Measurements from ENCODE around the gene DLG2. TPM values are rescaled to one million over a fixed set of nuclear protein-coding genes. Genes with fewer than 3 reads are reported as not detected.

Gene DLG2
- total RNA-seq, 4 donors from 2014 or later, result 7.3 to 14.1 (median 11.1) TPM

DNA sequence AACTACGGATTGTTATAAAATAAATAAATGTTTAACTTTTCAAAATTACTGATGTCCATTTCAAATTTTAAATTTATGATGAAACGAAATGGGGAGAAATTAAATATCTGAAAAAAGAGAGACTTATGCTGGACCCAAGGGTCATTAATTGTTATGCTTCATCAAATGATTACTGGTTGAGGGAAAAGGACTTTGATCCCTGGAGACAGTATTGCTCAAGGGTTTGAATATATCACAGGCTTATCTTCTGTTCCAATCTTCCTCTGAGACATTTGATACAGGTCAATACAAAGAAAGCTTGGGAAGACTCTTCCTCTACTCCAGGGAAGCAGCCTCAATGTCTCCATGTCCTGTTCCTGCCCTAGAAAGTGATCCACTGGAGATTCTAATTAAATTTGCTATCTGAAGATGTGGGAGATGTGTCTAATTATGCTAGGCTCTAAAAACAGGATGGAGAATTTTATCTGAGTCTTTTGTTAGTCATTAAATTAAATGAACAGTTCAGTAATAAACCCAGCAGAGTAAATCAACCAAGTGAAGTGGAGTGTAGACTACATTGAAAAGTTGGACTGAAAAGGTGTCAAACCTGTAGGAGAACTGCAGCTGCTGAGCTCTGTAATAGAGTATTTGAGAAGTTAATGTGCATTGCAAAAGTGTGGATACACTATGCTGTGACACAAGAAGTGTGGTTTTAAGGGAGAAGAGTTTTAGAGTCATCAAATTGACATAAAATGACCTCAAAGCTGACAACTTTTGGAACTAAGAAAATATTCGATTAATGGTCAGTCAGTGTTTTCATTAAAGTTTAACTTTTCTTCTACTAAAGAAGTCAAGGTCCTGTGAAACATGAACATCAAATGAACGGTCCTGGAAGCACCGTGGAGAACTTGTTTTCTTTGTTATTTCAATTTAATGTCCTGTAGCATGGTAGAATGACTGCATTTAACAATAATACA is 1717.3 kb downstream of the DLG2 start:
- H3K4me1 ChIP-seq, result no peaks in the 10 kb centered on the region
- no peaks in the 10 kb centered on the region for H3K9me3 ChIP-seq
- H3K4me3 ChIP-seq, result no peak overlapping the region
- 85% methylated on average over 5 of the region's 5 CpGs for WGBS
- TF ChIP-seq POLR2A (IDR thresholded peaks at IDR 0.05; ENCODE audit: low read depth) (no peak), EP300 (IDR thresholded peaks at IDR 0.05) (no peak), POLR2AphosphoS5 (IDR thresholded peaks at IDR 0.05) (no peak)
- TF ChIP-seq, protein P1, sequence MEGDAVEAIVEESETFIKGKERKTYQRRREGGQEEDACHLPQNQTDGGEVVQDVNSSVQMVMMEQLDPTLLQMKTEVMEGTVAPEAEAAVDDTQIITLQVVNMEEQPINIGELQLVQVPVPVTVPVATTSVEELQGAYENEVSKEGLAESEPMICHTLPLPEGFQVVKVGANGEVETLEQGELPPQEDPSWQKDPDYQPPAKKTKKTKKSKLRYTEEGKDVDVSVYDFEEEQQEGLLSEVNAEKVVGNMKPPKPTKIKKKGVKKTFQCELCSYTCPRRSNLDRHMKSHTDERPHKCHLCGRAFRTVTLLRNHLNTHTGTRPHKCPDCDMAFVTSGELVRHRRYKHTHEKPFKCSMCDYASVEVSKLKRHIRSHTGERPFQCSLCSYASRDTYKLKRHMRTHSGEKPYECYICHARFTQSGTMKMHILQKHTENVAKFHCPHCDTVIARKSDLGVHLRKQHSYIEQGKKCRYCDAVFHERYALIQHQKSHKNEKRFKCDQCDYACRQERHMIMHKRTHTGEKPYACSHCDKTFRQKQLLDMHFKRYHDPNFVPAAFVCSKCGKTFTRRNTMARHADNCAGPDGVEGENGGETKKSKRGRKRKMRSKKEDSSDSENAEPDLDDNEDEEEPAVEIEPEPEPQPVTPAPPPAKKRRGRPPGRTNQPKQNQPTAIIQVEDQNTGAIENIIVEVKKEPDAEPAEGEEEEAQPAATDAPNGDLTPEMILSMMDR (IDR thresholded peaks at IDR 0.05), result no peak
- no peak overlapping the region for H3K27ac ChIP-seq (replicated peaks in 1 of 4)
- no peak for DNase-seq (ENCODE audit: extremely low spot score)
- intact Hi-C loops (cut with DNase I), result no loop called here
- H3K36me3 ChIP-seq, result no peaks in the 10 kb centered on the region
- no peaks in the 10 kb centered on the region for H3K27me3 ChIP-seq

DNA sequence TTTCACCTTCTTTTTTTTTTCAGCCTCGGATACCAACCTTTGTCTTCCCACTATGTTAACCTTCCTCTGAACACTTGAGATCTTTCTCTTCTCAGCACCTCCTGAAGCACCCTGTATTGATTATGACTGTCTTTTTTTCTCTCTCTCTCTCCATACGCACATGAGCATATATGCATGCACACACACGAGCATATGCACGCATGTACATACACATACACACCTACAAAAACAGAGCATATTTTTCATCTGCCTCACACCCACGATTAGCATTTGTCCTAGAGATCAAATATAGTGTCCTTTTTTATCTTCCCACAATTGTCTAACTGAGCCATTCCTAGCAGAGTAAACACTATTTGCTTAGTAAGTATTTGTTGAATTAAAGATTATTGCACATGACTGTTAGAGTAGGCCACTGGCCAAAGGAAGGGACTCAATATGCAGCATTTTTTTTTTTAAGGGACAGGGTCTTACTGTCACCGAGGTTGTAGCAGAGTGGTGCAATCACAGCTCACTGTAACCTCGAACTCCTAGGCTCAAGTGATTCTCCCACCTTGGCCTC is 1718.8 kb downstream of the DLG2 start:
- WGBS, result 84% methylated on average over 5 of the region's 7 CpGs
- no peaks in the 10 kb centered on the region for H3K9me3 ChIP-seq
- H3K27ac ChIP-seq (replicated peaks in 1 of 4), result no peak overlapping the region
- no peak overlapping the region for H3K4me3 ChIP-seq
- H3K4me1 ChIP-seq, result no peaks in the 10 kb centered on the region
- no peaks in the 10 kb centered on the region for H3K27me3 ChIP-seq
- H3K36me3 ChIP-seq, result no peaks in the 10 kb centered on the region
- no peak for TF ChIP-seq EP300 (IDR thresholded peaks at IDR 0.05)
- TF ChIP-seq, protein P1 (IDR thresholded peaks at IDR 0.05), result no peak
- no peak for TF ChIP-seq POLR2AphosphoS5 (IDR thresholded peaks at IDR 0.05)
- TF ChIP-seq POLR2A (IDR thresholded peaks at IDR 0.05; ENCODE audit: low read depth), result no peak
- intact Hi-C loops (cut with DNase I), result no loop called here
- DNase-seq (ENCODE audit: extremely low spot score), result no peak

DNA sequence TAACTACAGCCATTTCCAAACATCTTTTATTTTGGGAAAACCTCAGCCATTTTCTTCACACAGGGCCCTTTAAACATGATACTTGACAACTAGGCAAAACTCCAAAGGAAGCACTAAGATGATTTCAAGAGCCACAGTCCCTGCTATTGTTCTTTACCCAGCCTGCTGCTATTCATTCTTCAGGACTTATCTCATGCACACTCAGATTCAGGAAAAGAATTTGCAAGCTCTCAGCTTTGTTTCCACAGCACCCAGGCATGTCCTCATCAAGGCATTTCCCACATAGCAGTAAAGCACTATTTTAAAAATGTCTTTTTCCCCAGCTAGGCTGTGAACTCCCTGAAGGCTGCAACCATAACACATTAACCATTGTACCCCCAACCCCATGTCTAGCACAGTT is 1731.6 kb downstream of the DLG2 start:
- DNase-seq (ENCODE audit: extremely low spot score), result no peak
- Histone ChIP-seq H3K27ac (replicated peaks in 1 of 4) (no peak overlapping the region), H3K4me3 (no peak overlapping the region), H3K4me1 (no peaks in the 10 kb centered on the region), H3K36me3 (no peaks in the 10 kb centered on the region), H3K27me3 (no peaks in the 10 kb centered on the region), H3K9me3 (no peaks in the 10 kb centered on the region)
- TF ChIP-seq, protein P1 (IDR thresholded peaks at IDR 0.05), result no peak
- TF ChIP-seq POLR2AphosphoS5 (IDR thresholded peaks at IDR 0.05), result no peak
- TF ChIP-seq EP300 (IDR thresholded peaks at IDR 0.05), result no peak
- TF ChIP-seq POLR2A (IDR thresholded peaks at IDR 0.05; ENCODE audit: low read depth), result no peak
- intact Hi-C loops (cut with DNase I), result no loop called here

DNA sequence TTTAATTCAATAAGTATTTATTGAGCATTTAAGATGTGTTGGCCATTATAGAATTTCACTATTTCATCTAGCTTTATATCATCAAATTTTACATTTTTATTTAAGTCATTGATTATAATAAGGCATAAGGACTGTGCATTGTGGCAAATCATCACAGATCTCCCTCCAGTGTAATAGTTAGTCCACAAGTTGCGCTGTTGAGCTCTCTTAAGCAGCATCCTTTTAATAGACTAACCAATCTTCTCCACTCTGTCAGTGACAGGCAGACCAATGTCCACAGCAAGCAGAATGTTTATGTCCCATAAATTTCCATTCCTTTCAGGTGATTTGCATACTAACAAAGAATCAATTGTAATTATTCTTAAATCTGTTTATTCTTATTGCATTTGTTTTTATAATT is 1745.7 kb downstream of the DLG2 start:
- intact Hi-C loops (cut with DNase I), result no loop called here
- H3K4me1 ChIP-seq, result no peaks in the 10 kb centered on the region
- no peaks in the 10 kb centered on the region for H3K9me3 ChIP-seq
- no peaks in the 10 kb centered on the region for H3K27me3 ChIP-seq
- 96% methylated on average over 1 of the region's 1 CpG for WGBS
- H3K4me3 ChIP-seq, result no peak overlapping the region
- no peaks in the 10 kb centered on the region for H3K36me3 ChIP-seq
- TF ChIP-seq POLR2AphosphoS5 (IDR thresholded peaks at IDR 0.05) (no peak), EP300 (IDR thresholded peaks at IDR 0.05) (no peak), POLR2A (IDR thresholded peaks at IDR 0.05; ENCODE audit: low read depth) (no peak)
- TF ChIP-seq, protein P1 (IDR thresholded peaks at IDR 0.05), result no peak
- DNase-seq (ENCODE audit: extremely low spot score), result no peak
- no peak overlapping the region for H3K27ac ChIP-seq (replicated peaks in 1 of 4)
